HG03280 (cell line): ENCODE measurements around the gene NAPA.
"Not testable (repeated sequence)": the region's sequence is repeated elsewhere in the genome, so short reads cannot be mapped to it uniquely, and the experiment has no call there.

Source experiments
- ATAC-seq: cut with Tn5 transposase; IDR thresholded peaks from one replicate; pipeline ENCODE4 v1.9.1; 2021; ENCODE audit warnings: mild to moderate bottlenecking, moderate library complexity; ENCODE audit not compliant: unreplicated experiment

The NAPA gene

GRCh38 chr19:47487551-47488515 is 27.0 kb downstream of the NAPA start:
- ATAC-seq = no peak

- ATAC-seq = no peak
Measured at GRCh38 chr19:47486900-47487299, 28.0 kb downstream of the NAPA start.

GRCh38 chr19:47486220-47486619 is 28.6 kb downstream of the NAPA start:
- ATAC-seq = not testable (repeated sequence)

- ATAC-seq = no peak
Measured at GRCh38 chr19:47485210-47485609, 29.7 kb downstream of the NAPA start.

GRCh38 chr19:47483800-47484690 is 30.8 kb downstream of the NAPA start, which contains the start of gene KPTN:
KPTN (minus strand) TSS chr19:47484219; CDS start chr19:47484160, 59 bp downstream.
- peak; percentile 70 for ATAC-seq

- ATAC-seq = no peak
Measured at GRCh38 chr19:47483200-47483599, 31.7 kb downstream of the NAPA start.

GRCh38 chr19:47481460-47482052 is 33.3 kb downstream of the NAPA start:
- no peak for ATAC-seq

- ATAC-seq = no peak
Measured at GRCh38 chr19:47480658-47481057, 34.2 kb downstream of the NAPA start.

GRCh38 chr19:47479701-47480503 is 35.0 kb downstream of the NAPA start:
- ATAC-seq = no peak

GRCh38 chr19:47476438-47476972 is 38.4 kb downstream of the NAPA start:
- no peak for ATAC-seq

GRCh38 chr19:47475465-47475864 is 39.4 kb downstream of the NAPA start:
- no peak for ATAC-seq

GRCh38 chr19:47473336-47473735 is 41.5 kb downstream of the NAPA start:
- ATAC-seq = no peak

GRCh38 chr19:47471733-47472457 is 43.0 kb downstream of the NAPA start, which contains the start of gene SLC8A2:
SLC8A2 (minus strand) TSS chr19:47471893; CDS start chr19:47466403, 5,490 bp downstream.
- no peak for ATAC-seq

- no peak for ATAC-seq
Measured at GRCh38 chr19:47471381-47471732, 43.5 kb downstream of the NAPA start.

- no peak for ATAC-seq
Measured at GRCh38 chr19:47470447-47471195, 44.2 kb downstream of the NAPA start.

GRCh38 chr19:47469719-47470118 is 45.1 kb downstream of the NAPA start:
- no peak for ATAC-seq

- ATAC-seq = no peak
Measured at GRCh38 chr19:47469363-47469700, 45.5 kb downstream of the NAPA start.

- no peak for ATAC-seq
Measured at GRCh38 chr19:47467914-47468313, 46.9 kb downstream of the NAPA start.

GRCh38 chr19:47465957-47466356 is 48.9 kb downstream of the NAPA start:
- no peak for ATAC-seq
